GM19395 (cell line): ENCODE results near the gene RCC2.

ENCODE experiments used
- ATAC-seq: cut with Tn5 transposase; IDR thresholded peaks from one replicate; pipeline ENCODE4 v1.9.1; 2021; ENCODE audit warnings: mild to moderate bottlenecking, moderate library complexity; ENCODE audit not compliant: unreplicated experiment

Gene RCC2

DNA sequence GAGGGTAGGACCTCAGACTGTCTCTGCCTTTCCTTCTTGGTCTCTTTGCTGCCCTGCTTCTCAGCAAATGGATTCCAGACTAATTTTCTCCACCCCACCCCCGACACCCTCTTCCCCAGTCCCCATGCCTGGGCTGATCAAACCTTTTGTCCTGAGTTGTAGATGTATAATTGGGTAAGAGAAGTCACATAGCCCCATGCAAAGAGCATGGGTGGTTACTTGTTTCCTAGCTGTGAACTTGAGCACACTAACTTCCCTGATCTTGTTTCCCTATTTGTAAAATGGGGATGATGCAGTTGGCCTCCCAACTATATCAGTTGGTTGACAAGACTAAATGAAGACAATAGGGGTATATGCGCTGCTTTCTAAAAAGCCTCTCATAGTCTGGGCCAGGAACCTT is 58.3 kb downstream of the RCC2 start:
- ATAC-seq = no peak

DNA sequence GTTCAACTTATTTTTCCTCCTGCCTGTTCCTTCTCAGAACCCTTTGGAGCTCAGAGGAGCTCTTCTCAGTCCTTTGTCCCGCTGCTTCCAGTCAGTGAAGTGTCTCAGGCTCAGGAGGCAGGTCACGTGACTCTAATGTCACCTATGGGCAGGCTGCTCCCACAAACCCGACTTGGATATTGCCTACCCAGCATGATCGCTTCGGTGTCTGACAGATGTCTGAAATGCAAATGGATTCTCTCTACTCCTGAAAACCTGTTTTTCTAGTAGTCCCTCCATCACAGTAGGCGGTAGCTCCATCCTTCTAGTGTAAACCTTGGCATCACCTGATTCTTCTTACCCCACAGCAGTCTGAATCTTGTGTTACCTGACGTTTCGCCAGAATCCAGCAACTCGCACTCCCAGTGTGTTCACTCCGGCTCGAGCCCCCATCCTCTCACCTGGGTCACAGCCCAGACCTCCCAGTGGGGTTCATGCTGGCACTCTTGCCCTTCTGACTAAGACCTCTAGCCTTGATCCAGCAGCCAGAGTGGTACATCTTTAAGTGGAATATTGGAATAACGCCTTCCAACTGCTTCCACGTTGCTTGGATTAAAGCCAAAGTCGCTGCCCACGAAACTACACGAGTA is 62.0 kb downstream of the RCC2 start:
- no peak for ATAC-seq

DNA sequence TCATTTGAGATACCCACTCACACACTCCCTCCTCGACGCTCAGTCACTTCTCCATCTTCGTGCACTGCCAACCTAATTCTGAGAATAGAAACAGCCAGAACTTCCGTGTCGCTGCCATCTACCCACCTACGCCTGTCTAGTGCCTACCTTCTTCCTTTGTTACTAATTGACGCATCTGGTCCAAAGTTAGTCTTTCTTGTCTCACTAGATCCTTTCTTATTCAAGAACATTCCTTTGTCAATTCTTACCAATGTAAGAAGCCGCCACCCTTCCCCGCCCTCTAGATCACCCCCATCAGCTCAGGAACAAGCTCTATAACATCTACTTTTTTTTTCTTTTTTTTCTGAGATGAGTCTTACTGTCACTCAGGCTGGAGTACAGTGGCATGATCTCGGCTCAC is 63.8 kb downstream of the RCC2 start:
- ATAC-seq = no peak

DNA sequence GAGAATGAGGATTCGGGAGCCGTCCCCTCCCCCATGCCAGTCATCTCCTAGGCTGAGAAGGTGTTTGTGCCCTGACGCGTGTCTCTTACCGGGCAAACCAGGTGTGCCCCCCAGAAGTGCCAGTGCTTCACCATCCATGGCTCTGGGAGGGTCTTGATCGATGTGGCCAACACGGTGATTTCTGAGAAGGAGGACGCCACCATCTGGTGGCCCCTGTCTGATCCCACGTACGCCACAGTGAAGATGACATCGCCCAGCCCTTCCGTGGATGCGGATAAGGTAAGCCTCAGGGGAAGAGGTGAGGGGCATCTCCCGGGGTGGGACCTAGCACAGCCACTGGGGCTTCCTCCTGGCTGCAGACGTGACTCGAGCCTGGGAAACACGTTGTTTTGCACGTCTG is 66.5 kb downstream of the RCC2 start:
- no peak for ATAC-seq

DNA sequence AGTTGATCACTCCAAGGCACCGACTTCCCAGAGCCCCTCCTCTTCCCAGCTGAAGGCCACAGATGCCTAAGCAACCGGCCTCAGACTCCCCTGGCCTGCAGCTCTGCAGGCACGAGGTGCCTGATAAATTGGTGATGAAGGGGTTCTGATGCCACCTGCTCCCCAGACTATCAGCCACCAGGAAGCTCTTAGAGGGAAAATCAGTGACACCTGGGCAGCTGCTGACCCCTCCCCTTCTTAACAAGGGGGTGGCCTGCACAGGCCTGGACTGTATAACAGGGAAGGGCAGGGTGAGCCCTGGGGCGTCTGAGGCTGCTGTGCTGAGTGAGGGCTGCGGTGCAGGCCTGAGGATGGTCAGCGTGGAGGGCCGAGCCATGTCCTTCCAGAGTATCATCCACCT is 67.6 kb downstream of the RCC2 start, which contains the start of gene PADI6:
TSS of gene PADI6 (plus strand) at position 301 of the 400 bp plus-strand sequence. CDS start at position 351, 50 bp downstream.
- ATAC-seq = no peak

DNA sequence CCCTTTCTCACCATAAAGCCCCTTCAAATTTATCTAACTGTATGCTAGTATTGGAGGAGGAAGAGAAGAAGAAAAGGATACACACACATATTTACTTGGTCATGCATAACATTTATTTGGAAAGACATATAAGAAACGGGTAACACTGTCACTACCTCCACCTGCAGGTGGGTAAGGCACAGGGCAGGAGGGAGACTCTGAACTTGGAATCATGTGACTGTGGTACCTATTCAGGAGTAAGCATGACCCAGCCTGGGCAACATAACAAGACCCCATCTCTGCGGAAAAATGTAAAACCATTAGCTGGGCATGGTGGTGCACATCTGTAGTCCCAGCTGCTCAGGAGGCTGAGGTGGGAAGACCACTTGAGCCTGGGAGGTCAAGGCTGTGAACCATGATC is 68.9 kb downstream of the RCC2 start:
- ATAC-seq = no peak

DNA sequence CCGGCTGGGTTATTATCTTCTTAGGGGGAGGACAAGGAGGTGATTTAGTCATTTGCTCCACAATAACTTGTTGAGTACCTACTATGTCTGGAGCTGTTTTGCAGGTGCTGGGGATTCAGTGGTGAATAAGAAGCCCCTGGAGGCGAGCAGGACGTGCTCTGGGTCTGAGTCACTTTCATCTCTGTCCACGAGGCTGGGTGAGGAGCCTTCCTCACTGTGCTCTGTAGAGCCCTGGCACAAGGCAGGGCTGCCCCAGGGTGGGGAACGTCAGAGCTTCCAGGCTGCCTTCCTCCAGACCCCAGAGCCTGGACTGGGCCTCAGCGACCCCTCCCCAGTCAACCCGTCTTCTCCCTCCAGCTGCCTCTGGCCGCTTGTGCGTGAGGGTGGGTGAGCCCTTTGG is 70.0 kb downstream of the RCC2 start:
- ATAC-seq = no peak

DNA sequence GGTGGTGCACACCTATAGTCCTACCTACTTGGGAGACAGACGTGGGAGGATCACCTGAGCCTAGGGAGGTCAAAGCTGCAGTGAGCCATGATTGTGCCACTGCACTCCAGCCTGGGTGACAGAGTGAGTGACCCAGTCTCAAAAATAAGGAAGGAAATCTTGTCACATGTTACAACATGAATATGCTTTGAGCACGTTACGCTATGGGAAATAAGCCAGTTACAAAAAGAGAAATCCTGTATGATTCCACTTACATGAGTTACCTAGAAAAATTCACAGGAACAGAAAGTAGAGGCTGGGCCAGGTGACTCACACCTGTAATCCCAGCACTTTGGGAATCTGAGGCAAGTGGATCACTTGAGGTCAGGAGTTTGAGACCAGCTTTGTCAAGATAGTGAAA is 74.2 kb downstream of the RCC2 start:
- no peak for ATAC-seq

DNA sequence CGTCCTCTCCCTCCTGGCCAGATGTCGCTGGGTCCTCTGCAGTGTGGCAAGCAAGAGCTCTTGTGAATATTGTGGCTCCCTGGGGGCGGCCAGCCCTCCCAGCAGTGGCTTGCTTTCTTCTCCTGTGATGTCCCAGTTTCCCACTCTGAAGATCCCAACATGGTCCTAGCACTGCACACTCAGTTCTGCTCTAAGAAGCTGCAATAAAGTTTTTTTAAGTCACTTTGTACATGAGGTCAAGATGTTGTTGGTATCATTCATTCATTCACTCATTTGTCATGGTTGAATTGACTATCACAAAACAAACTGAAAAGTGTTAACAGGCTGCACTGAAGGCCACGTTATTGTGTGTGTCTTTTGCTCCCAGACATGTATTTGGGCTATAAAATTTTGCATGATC is 75.7 kb downstream of the RCC2 start:
- ATAC-seq = no peak

DNA sequence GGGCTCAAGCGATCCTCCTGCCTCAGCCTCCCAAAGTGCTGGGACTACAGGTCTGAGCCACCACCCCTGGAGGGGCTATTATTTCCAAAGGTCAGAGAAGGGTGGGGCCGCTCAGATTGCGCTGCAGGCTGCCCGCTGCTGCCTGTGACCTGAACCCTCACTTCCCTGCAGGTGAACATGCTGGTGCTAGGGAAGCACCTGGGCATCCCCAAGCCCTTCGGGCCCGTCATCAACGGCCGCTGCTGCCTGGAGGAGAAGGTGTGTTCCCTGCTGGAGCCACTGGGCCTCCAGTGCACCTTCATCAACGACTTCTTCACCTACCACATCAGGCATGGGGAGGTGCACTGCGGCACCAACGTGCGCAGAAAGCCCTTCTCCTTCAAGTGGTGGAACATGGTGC is 76.1 kb downstream of the RCC2 start:
- no peak for ATAC-seq

DNA sequence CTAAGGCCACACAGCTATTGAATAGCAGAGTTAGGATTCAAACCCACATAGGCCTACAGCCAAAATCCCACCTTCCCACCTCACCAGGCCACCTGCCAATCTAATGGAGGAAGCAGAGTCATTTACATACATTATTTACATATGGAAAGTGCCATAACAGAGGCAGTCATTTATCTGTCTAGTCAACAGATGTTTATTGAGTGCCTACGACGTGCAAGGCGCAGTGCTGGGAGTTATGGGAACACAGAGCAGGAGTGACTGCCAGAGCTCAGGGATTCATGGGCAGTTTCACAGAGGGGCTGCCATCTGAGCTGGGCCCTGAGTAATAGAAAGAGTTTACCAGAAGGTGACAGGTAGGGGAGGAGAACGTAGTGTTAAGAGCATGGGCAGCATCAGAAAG is 77.8 kb downstream of the RCC2 start:
- no peak for ATAC-seq

DNA sequence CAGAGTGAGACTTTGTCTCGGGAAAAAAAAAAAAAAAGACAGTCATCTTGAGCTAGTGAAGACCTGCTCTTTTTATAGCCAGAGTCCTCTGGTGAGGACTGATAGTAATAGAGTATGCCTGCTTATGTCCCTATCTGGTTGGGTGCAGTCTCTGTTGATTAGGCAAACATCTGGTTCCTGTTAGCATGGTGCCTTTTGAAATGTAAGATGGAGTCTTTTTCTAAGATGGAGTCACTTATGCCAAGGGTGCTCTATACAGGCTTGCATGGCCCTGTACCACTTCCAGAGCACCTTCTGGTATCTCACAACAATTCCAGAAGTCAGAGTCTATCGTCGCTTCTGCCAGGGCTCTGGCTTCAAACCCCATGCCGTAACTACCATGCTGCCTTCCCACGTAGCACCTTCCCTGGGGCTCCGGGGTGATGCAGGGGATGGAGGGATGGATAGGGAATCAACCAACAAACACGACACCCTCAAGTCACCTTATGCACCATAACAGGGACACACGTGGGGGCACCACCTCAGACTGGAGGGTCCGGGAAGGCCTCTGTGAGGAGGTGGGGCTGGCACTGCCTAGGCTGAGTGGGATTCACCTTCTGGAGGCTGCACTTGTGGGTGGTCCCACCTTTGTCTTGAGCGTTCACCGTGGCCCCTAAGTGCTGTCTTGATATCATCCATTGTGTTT is 79.1 kb downstream of the RCC2 start:
- no peak for ATAC-seq

DNA sequence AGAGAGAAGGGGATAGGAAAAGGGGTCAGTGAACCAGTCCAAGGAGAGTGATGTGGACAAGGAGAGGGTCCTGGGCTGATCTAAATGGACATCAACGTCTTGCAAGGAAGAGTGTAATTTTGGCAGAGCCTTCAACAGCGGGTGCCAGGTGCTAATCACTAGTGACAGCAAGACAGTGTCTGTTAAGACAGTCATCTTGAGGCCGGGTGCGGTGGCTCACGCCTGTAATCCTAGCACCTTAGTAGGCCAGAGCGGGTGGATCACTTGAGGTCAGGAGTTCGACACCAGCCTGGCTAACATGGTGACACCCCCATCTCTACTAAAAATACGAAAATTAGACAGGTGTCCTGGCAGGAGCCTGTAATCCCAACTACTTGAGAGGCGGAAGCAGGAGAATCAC is 79.7 kb downstream of the RCC2 start:
- ATAC-seq = no peak

DNA sequence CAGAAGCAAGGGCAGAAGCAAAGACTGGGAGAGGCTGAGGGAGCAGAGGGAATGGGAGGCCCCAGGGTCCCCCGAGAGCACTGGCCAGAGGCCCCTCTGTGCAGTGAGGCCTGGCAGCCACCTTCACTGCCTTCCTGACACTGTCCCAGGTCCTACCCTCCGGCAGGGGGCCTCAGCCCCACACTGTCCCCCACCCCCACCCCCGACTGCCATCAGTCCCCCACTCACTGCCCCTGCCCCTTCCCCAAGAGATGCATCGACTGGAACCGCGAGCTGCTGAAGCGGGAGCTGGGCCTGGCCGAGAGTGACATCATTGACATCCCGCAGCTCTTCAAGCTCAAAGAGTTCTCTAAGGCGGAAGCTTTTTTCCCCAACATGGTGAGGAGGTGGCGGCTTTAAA is 80.4 kb downstream of the RCC2 start:
- ATAC-seq = no peak

DNA sequence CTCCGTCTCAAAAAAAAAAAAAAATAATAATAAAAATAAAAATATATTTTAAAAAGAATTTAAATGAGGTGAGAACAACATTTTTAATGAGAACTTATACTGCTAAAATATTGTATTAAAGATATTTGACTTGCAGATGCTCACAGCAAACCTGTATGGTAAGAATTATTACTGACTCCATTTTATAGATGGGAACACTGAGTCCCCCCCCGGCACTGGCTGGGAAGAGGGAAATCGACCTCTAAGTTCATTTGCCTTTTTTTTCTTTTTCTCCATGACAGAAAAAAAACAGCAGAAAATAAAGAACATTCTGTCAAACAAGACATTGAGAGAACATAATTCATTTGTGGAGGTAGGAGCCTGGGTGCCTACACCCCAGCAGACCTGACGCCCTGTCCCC is 80.9 kb downstream of the RCC2 start:
- no peak for ATAC-seq
